HepG2 (cell line): ENCODE data around the gene SLC19A1. TPM values are rescaled to one million over a fixed set of nuclear protein-coding genes. Genes with fewer than 3 reads are reported as not detected.

ENCODE experiments used
- ATF2 ChIP-seq: sonication (generic); formaldehyde crosslinking; IDR thresholded peaks from 2 replicates; pipeline ENCODE4 v1.4.0; 2020; ENCODE audit warnings: missing genetic modification reagents
- ATF4 ChIP-seq, 2 experiments: fragments of 450-650 bp in 1 of 2; sonication (generic) in 1 of 2; formaldehyde crosslinking; IDR thresholded peaks; 2 replicates each; pipeline versions ENCODE4 v1.5.0 to v1.8.0; 2020 to 2022; ENCODE audit warnings: mild to moderate bottlenecking in 1 of 2, missing genetic modification reagents in 1 of 2
- CEBPG ChIP-seq: IDR thresholded peaks from 2 replicates; pipeline ENCODE4 v1.6.1; 2016
- CENPT ChIP-seq: sonication (generic); formaldehyde crosslinking; IDR thresholded peaks from 2 replicates; pipeline ENCODE4 v1.8.0; 2022; ENCODE audit warnings: low read depth, mild to moderate bottlenecking, moderate library complexity, missing genetic modification reagents
- CREB1 ChIP-seq, 2 experiments: fragments of 450-650 bp in 1 of 2; IDR thresholded peaks; 2 replicates each; pipeline ENCODE4 v1.6.1; 2016 to 2017; ENCODE audit warnings: control low read depth in 1 of 2, mild to moderate bottlenecking in 1 of 2, missing compliant biosample characterization in 1 of 2, missing genetic modification characterization in 1 of 2
- FOXP4 ChIP-seq: sonication (generic); formaldehyde crosslinking; IDR thresholded peaks from 2 replicates; pipeline ENCODE4 v1.4.0; 2020; ENCODE audit warnings: missing genetic modification reagents
- GTF2F1 ChIP-seq: fragments of 150-350 bp; IDR thresholded peaks from 2 replicates; pipeline ENCODE4 v1.6.1; 2014; ENCODE audit warnings: low read length
- HDAC2 ChIP-seq: sonication (generic); formaldehyde crosslinking; IDR thresholded peaks from 2 replicates; pipeline ENCODE4 v1.4.0; 2020; ENCODE audit warnings: missing genetic modification reagents
- JDP2 ChIP-seq: sonication (generic); formaldehyde crosslinking; IDR thresholded peaks from 2 replicates; pipeline ENCODE4 v1.8.1; 2022; ENCODE audit warnings: missing genetic modification reagents, borderline replicate concordance
- KDM1A ChIP-seq: IDR thresholded peaks from 2 replicates; pipeline ENCODE4 v1.6.1; 2016; ENCODE audit warnings: missing compliant biosample characterization
- KLF13 ChIP-seq: sonication (generic); formaldehyde crosslinking; IDR thresholded peaks from 2 replicates; pipeline ENCODE4 v1.4.0; 2020; ENCODE audit warnings: mild to moderate bottlenecking, missing genetic modification reagents
- YEATS4 ChIP-seq: sonication (generic); formaldehyde crosslinking; IDR thresholded peaks from 2 replicates; pipeline ENCODE4 v1.4.0; 2020; ENCODE audit warnings: missing genetic modification reagents, borderline replicate concordance
- ZMAT3 ChIP-seq: sonication (generic); formaldehyde crosslinking; conservative IDR thresholded peaks from 2 replicates; pipeline ENCODE4 v1.7.0; 2021; ENCODE audit warnings: missing genetic modification reagents
- ZNF136 ChIP-seq: sonication (generic); formaldehyde crosslinking; IDR thresholded peaks from 2 replicates; pipeline ENCODE4 v1.8.1; 2022; ENCODE audit warnings: low read depth, mild to moderate bottlenecking, moderate library complexity, missing genetic modification reagents
- ZNF234 ChIP-seq: sonication (generic); formaldehyde crosslinking; conservative IDR thresholded peaks from 2 replicates; pipeline ENCODE4 v1.5.1; 2020; ENCODE audit warnings: mild to moderate bottlenecking, missing genetic modification reagents
- ZNF33A ChIP-seq: sonication (generic); formaldehyde crosslinking; IDR thresholded peaks from 2 replicates; pipeline ENCODE4 v1.5.1; 2020; ENCODE audit warnings: missing genetic modification reagents, mild to moderate bottlenecking, moderate library complexity, borderline replicate concordance
- ZNF567 ChIP-seq: sonication (generic); formaldehyde crosslinking; IDR thresholded peaks from 2 replicates; pipeline ENCODE4 v1.8.1; 2023; ENCODE audit warnings: mild to moderate bottlenecking, missing genetic modification reagents, borderline replicate concordance
- ZNF614 ChIP-seq: IDR thresholded peaks from 2 replicates; pipeline ENCODE4 v1.6.1; 2018; ENCODE audit warnings: missing biosample characterization, missing genetic modification reagents, inconsistent platforms, borderline replicate concordance
- ZNF749 ChIP-seq: sonication (generic); formaldehyde crosslinking; IDR thresholded peaks from 2 replicates; pipeline ENCODE4 v1.8.0; 2022; ENCODE audit warnings: mild to moderate bottlenecking, missing genetic modification reagents, moderate library complexity, borderline replicate concordance
- ZNF790 ChIP-seq: sonication (generic); formaldehyde crosslinking; IDR thresholded peaks from 2 replicates; pipeline ENCODE4 v1.8.0; 2022; ENCODE audit warnings: missing genetic modification reagents, mild to moderate bottlenecking, borderline replicate concordance
- ZNF891 ChIP-seq: sonication (generic); formaldehyde crosslinking; IDR thresholded peaks from 2 replicates; pipeline ENCODE4 v1.5.0; 2020; ENCODE audit warnings: mild to moderate bottlenecking, missing genetic modification reagents
- polyA plus RNA-seq, 8 experiments: library from polyadenylated mRNA; depleted of rRNA in 3 of 8; stranded (reverse) in 7 of 8; unstranded in 1 of 8; fragments of >200 nt; fragmentation: Illumina TruSeq in 4 of 8; extraction: Trizol in 4 of 8; gene quantifications; 2 replicates each; pipeline versions ENCODE4 v1.2.1 to v1.2.3, GENCODE V29; 2011 to 2016; ENCODE audit warnings: low read depth in 4 of 8, missing spikeins in 1 of 8, mixed read lengths in 1 of 8; ENCODE audit not compliant: insufficient read depth in 1 of 8
- total RNA-seq, 5 experiments: library from RNA; depleted of rRNA; stranded (reverse); fragments of >200 nt; fragmentation: Illumina TruSeq; extraction: Trizol; gene quantifications; 2 replicates each; pipeline ENCODE4 v1.2.3, GENCODE V29; 2016; ENCODE audit warnings: low read depth in 1 of 5
- TF ChIP-seq, protein P1 (sequence below): sonication (generic); formaldehyde crosslinking; IDR thresholded peaks from 2 replicates; pipeline ENCODE4 v1.8.0; 2022; ENCODE audit warnings: missing genetic modification reagents, mild to moderate bottlenecking, borderline replicate concordance
- TF ChIP-seq, protein P2 (sequence below): sonication (generic); formaldehyde crosslinking; IDR thresholded peaks from 2 replicates; pipeline ENCODE4 v1.4.0; 2020; ENCODE audit warnings: mild to moderate bottlenecking, low read depth, missing genetic modification reagents

SLC19A1 gene
- total and polyA plus RNA-seq, 2 of the 13 experiments (the other 11 are each of a cell fraction or from before 2014, with no cell fraction given), result 21.8 to 23.0 TPM

GRCh38 chr21:45448810-45449657, 93.2 kb downstream of the SLC19A1 start (continued):
- no peak for TF ChIP-seq ZNF136 (CRISPR knock-in tag)
- no peak for TF ChIP-seq JDP2 (CRISPR knock-in tag)
- TF ChIP-seq, protein P1, sequence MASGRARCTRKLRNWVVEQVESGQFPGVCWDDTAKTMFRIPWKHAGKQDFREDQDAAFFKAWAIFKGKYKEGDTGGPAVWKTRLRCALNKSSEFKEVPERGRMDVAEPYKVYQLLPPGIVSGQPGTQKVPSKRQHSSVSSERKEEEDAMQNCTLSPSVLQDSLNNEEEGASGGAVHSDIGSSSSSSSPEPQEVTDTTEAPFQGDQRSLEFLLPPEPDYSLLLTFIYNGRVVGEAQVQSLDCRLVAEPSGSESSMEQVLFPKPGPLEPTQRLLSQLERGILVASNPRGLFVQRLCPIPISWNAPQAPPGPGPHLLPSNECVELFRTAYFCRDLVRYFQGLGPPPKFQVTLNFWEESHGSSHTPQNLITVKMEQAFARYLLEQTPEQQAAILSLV (CRISPR knock-in tag), result peak; percentile 92
- no peak for TF ChIP-seq ATF4 (CRISPR knock-in tag; IDR thresholded peaks at IDR 0.05)
- no peak for TF ChIP-seq KLF13 (CRISPR knock-in tag)
- TF ChIP-seq, protein P2, sequence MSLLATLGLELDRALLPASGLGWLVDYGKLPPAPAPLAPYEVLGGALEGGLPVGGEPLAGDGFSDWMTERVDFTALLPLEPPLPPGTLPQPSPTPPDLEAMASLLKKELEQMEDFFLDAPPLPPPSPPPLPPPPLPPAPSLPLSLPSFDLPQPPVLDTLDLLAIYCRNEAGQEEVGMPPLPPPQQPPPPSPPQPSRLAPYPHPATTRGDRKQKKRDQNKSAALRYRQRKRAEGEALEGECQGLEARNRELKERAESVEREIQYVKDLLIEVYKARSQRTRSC (CRISPR knock-in tag), result 0 out of 2 replicates have a peak, but pooled peaks have one; percentile 48
- TF ChIP-seq ZNF33A (CRISPR knock-in tag), result no peak
- TF ChIP-seq CEBPG, result peak; percentile 55
- TF ChIP-seq CENPT (CRISPR knock-in tag), result no peak
- no peak for TF ChIP-seq GTF2F1
- peak; percentile 65; the same call in 1 of the 2 replicates for TF ChIP-seq KDM1A
- TF ChIP-seq ZNF567 (CRISPR knock-in tag), result 0 out of 2 replicates have a peak, but pooled peaks have one; percentile 83
- peak; percentile 56; the same call in 1 of the 2 replicates for TF ChIP-seq HDAC2 (CRISPR knock-in tag)
- TF ChIP-seq CREB1 (IDR thresholded peaks at IDR 0.05), result no peak
- no peak for TF ChIP-seq CREB1 (CRISPR knock-in tag; IDR thresholded peaks at IDR 0.05)
- TF ChIP-seq ZMAT3 (CRISPR knock-in tag), result 0 out of 2 replicates have a peak, but pooled peaks have one; percentile 72
- peak; percentile 55; the same call in 1 of the 2 replicates for TF ChIP-seq FOXP4 (CRISPR knock-in tag)
- TF ChIP-seq ZNF234 (CRISPR knock-in tag), result no peak
- TF ChIP-seq ZNF891 (CRISPR knock-in tag), result 0 out of 2 replicates have a peak, but pooled peaks have one; percentile 12
- TF ChIP-seq ZNF749, result no peak
- TF ChIP-seq YEATS4 (CRISPR knock-in tag), result peak; percentile 79
- TF ChIP-seq ATF2 (CRISPR knock-in tag), result no peak
- peak; percentile 56; the same call in 1 of the 2 replicates for TF ChIP-seq ZNF614 (CRISPR knock-in tag)
- no peak for TF ChIP-seq ZNF790 (CRISPR knock-in tag)
